Glomerular visceral epithelial cell (primary cell): ENCODE data around the gene RASD2.

Experiments
- DNase-seq: peaks from one replicate; pipeline ENCODE4 v3.0.0-alpha.2; 2016; ENCODE audit errors: extremely low spot score

The RASD2 gene

GRCh38 chr22:35541254-35541748 lies 670 bp downstream of the RASD2 start:
- DNase-seq: no peak

DNA sequence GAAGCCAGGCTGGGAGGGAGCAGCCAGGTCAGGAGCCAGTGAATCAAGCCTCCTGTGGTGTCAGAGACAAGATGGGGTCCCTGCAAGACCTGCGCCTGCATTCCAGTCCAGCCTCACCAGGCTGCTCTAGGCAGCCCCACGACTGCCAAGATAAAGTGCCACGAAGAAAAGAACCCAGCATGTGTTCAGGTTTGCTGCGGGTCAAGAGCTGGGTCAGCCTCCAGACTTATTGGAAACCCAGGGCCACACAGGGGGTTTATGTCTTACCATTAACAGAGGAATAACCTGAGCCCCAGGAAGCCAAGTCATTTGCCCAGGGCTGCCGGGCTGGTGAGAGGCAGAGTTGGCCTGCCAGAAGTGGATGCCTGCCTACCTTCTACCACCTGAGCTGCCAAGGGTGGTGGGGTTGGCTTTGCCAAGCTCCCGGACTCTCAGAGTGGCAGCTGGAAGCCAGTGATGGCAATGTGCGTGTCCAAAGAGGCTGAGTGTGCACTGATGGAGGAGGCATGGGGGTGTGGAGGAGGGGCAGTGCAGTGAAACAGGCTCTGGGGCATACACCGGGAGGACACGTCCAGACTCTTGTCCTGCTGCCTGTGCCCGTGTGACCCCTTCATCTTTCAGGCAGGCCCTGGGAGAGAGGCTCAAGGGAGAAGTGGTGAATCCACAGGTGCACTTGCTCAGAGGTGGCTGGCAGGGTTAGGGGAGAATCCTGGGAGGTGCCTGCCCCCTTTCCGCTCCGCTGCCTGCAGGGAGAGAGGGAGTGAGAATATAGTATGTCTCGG lies 1.7 kb downstream of the RASD2 start:
- DNase-seq: no peak

GRCh38 chr22:35542939-35543516 lies 2.4 kb downstream of the RASD2 start:
- no peak for DNase-seq

DNA sequence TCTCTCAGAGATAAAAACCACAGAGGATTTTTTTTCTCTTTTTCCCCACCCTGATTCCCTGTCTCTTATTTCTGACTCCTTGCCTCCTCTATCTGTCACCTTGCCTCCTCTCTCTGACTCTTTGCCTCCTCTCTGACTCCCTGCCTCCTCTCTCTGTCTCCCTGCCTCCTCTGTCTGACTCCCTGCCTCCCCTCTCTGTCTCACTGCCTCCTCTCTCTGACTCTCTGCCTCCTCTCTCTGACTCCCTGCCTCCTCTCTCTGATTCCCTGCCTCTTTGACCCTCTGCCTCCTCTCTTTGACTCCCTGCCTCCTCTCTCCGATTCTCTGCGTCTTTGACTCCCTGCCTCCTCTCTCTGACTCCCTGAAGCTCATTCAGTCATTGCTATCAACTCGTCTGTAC lies 3.1 kb downstream of the RASD2 start:
- DNase-seq: no peak

GRCh38 chr22:35544189-35544588 lies 3.6 kb downstream of the RASD2 start:
- DNase-seq: no peak

- DNase-seq: no peak
Observed at GRCh38 chr22:35544827-35545226, 4.2 kb downstream of the RASD2 start.

DNA sequence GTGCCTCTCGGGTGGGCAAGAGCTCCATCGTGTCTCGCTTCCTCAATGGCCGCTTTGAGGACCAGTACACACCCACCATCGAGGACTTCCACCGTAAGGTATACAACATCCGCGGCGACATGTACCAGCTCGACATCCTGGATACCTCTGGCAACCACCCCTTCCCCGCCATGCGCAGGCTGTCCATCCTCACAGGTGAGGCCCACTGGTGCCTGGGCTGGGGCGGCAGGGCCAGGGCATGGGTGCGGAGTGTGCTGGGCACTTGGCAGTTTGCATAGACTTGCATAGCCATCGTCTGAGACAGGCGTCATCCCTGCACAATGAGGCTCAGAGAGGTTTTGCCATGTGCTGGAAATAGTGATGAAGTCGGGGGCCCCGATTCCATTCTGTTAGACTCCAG lies 6.3 kb downstream of the RASD2 start:
- no peak for DNase-seq

- DNase-seq: no peak
Observed at GRCh38 chr22:35547987-35548721, 7.5 kb downstream of the RASD2 start.

DNA sequence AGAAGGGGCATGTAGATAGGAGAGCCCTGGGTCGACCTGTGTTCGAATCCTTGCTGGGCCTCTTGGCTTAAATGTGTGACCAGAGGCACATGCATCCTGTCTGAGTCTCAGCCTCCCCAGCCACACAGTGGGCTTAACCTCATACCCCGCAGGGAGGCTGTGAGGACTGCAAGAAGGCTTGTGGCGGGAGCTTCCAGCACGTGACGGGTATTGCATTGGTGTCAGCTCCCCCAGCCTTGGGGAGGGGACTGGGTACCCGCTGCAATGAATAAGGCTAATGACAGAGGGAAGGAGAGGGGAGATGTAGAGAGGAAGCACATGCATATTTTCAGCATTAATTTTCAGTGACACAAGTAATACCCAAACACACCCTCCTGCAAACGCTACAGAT lies 8.1 kb downstream of the RASD2 start:
- DNase-seq: no peak

- DNase-seq: no peak
Observed at GRCh38 chr22:35549328-35549727, 8.7 kb downstream of the RASD2 start.

- DNase-seq: no peak
Observed at GRCh38 chr22:35551549-35552177, 11.0 kb downstream of the RASD2 start.

DNA sequence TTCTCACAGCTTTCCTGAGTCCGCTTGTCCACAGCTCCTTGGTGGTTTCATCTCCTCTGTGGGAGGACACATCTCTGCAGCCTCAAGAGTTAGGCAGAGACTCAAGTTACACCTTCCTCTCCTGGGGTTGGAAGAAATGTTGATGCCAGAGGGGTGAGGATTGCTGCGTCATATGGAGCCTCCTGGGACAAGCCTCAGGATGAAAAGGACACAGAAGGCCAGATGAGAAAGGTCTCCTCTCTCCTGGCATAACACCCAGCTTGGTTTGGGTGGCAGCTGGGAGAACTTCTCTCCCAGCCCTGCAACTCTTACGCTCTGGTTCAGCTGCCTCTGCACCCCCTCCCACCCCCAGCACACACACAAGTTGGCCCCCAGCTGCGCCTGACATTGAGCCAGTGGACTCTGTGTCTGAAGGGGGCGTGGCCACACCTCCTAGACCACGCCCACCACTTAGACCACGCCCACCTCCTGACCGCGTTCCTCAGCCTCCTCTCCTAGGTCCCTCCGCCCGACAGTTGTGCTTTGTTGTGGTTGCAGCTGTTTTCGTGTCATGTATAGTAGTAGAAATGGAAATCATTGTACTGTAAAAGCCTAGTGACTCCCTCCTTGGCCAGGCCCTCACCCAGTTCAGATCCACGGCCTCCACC lies 11.7 kb downstream of the RASD2 start:
- DNase-seq: no peak

DNA sequence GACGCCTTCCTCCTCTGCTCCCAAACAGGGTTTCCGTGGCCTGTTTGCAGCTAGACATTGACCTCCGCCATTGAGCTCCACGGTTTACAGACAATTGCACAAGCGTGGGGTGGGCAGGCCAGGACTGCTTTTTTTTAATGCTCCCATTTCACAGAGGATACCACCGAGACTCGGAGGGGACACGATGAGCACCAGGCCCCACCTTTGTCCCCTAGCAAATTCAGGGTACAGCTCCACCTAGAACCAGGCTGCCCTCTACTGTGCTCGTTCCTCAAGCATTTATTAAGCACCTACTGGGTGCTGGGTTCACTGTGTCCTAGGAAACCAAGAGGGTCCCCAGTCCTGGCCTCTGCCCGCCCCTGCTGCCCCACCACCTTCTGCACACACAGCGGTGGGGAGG lies 12.2 kb downstream of the RASD2 start:
- no peak for DNase-seq

GRCh38 chr22:35553341-35553740 lies 12.7 kb downstream of the RASD2 start:
- DNase-seq: no peak

DNA sequence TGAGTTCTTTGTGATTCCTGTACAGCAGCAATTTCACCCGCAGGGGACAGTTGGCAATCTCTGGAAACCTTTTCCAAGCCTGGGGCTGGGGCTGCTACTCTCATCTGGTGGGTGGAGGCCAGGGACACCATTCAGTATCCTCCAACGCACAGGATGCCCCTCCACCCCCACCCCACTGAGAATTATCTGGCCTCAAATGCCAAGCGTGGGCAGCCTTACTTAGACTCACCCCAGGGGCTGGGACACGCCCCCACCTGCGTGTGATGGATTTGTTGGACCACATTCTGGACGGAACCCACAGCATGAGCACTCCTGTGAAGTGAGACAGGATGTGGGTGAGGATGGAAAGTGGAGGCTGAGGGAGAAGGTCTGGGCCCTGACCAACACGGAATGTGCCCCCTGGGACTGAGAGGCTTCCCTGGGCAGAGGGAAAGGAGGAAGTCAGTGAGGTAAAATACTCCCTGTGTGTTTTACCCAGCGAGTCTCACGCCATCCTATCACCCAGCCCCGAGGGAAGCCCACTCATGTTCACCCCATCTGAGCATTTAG lies 13.7 kb downstream of the RASD2 start:
- DNase-seq: no peak

DNA sequence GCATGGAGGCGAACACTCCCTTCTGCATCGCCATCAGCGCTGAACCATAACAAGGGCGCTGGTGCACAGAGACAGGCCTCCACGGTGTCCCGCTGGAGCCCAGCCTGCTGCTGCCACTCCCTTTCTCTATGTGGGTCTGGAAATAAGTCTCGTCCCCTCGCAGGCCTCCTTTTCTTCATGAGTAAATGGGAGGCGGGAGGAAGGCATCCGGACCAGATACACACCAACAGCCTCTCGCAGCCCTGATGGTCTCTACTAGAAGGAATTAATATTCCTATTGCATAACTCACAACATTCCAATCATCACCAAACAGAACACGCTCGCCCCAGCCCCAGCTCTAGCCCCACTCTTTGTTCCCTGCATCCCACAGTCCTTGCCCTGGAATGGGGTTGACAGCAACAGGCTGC lies 14.9 kb downstream of the RASD2 start:
- no peak for DNase-seq

DNA sequence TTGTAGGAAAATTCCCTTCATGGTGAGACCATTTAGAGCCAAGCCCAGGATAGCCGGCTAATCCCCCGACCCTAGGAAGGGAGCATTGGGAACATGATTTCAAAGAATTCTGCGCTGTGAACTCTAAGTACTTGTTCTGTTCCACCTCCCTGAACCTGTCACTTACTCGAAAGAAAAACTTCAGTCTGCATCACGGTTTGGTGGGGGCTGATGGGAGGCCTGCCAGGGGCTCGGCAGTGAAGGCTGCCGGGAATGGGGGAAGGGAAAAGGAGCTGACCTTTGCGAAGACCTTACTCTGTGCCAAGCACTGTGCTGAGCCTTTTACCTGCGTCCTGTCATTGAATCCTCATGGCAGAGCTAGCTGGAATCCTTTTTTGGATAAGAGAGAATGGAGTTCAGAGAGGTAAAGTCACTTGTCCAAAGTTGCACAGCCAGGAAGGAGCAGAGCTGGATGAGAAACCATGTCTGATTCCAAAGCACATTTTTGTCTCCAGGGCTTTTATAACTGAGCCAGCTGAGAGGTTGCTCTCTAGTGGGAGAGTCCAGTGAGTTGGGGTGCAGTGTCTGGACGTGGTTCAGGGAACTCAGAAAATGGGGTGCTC lies 15.4 kb downstream of the RASD2 start:
- no peak for DNase-seq

GRCh38 chr22:35556666-35557065 lies 16.0 kb downstream of the RASD2 start:
- DNase-seq: no peak

DNA sequence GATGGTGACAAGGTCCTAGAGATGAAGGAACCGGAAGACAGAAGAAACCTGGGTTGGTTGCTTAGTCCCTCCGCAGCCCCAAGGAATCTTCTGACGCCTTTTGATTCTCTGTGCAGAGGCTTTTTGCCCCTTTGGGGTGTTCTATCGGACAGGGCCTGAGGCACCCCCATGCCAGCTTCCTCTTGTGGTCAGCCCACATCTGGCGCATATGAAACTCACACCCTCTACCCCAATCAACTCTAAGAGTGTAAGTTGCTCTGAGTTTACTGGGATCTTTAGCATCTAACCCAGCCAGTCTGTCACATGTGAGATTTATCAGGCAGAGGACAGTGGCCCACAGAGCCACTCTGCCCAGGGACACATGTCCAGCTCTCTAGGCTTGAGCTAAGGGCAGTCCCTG lies 17.4 kb downstream of the RASD2 start:
- DNase-seq: no peak

DNA sequence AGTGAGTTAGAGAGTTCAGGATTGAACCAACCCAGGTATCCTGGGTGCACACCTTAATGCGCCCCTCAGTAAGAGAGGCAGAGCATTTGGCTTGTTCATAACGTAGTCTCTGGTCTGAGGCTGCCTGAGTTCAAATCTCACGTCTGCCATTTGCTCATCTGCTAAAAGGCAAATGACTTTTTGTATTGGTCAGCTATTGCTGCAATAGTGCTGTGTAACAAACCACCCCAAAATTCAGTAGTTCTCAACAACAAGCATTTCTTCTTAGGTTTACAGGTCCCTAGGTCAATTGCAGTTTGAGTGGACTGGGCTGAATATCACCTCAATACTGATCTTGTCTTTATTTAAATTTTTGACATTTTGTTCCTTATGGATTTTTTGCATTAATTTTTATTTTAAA lies 18.1 kb downstream of the RASD2 start:
- no peak for DNase-seq

GRCh38 chr22:35559354-35560005 lies 18.8 kb downstream of the RASD2 start:
- DNase-seq: no peak
